Astrocyte of the cerebellum (primary cell): ENCODE results near the gene SCLT1.

Source experiments
- DNase-seq: peaks from one replicate; pipeline ENCODE4 v3.0.0-alpha.2; 2011; ENCODE audit warnings: low read depth
- H3K4me3 ChIP-seq: 2 replicates; pipeline ENCODE4 v1.5.1; 2011; ENCODE audit warnings: mild to moderate bottlenecking, low read depth, low read length, moderate library complexity
- in situ Hi-C: cut with HindIII; loops from 2 replicates; pipeline ENCODE4 v1.10.0; 2017; ENCODE audit warnings: low sequenced_read_pairs
- TF ChIP-seq, protein P1 (sequence below): IDR thresholded peaks from 2 replicates; pipeline ENCODE4 v1.5.1; 2012; ENCODE audit warnings: low read length, low read depth, moderate library complexity, mild to moderate bottlenecking; ENCODE audit errors: missing control alignments

Gene SCLT1

GRCh38 chr4:129117705-129118104 is 24.4 kb upstream of the SCLT1 start:
- in situ Hi-C loops: no loop called here
- no peak for DNase-seq
- TF ChIP-seq, protein P1, sequence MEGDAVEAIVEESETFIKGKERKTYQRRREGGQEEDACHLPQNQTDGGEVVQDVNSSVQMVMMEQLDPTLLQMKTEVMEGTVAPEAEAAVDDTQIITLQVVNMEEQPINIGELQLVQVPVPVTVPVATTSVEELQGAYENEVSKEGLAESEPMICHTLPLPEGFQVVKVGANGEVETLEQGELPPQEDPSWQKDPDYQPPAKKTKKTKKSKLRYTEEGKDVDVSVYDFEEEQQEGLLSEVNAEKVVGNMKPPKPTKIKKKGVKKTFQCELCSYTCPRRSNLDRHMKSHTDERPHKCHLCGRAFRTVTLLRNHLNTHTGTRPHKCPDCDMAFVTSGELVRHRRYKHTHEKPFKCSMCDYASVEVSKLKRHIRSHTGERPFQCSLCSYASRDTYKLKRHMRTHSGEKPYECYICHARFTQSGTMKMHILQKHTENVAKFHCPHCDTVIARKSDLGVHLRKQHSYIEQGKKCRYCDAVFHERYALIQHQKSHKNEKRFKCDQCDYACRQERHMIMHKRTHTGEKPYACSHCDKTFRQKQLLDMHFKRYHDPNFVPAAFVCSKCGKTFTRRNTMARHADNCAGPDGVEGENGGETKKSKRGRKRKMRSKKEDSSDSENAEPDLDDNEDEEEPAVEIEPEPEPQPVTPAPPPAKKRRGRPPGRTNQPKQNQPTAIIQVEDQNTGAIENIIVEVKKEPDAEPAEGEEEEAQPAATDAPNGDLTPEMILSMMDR: no peak
- H3K4me3 ChIP-seq: no peak overlapping the region

DNA sequence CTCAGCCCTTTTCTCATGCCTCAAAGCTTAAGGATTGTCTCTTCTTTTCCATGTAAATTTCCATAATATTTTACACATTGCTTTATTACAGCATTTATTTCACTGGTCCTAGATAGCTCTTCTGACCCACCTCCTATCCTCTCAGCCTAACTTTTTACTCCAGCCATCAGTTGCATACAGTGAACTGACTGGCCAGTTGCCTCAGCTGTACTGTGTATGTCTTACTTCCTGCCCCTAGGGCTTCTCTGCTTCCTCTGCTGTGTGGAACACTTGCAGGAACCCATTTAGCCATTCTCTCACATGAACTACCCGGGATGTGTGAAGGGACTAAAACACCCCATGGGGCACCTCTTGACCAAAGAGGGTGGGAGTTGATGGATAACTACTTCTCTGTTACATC is 20.6 kb upstream of the SCLT1 start:
- in situ Hi-C loops: no loop called here
- H3K4me3 ChIP-seq: no peak overlapping the region
- no peak for DNase-seq
- TF ChIP-seq, protein P1: no peak

GRCh38 chr4:129113434-129113833 is 20.1 kb upstream of the SCLT1 start:
- in situ Hi-C loops: no loop called here
- TF ChIP-seq, protein P1: no peak
- no peak overlapping the region for H3K4me3 ChIP-seq
- no peak for DNase-seq

DNA sequence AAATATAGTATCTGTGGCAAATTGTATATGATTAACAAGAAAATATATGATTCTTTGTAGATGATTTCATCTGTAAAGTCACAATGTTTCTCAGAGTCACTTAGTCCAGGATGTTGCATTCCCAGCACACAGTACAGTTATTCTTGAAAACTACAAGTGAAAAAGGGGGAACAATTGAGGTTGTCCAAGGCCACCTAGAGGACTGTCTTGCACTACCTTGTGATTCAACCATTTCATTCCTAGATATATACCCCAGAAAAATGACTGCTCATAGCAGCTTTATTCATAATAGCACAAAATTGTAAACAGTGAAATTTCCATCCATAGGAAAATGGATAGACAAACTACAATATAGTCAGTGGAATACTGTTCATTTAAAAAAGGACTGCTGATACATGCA is 18.6 kb upstream of the SCLT1 start:
- H3K4me3 ChIP-seq: no peak overlapping the region
- no peak for DNase-seq
- in situ Hi-C loops: no loop called here
- TF ChIP-seq, protein P1: no peak

DNA sequence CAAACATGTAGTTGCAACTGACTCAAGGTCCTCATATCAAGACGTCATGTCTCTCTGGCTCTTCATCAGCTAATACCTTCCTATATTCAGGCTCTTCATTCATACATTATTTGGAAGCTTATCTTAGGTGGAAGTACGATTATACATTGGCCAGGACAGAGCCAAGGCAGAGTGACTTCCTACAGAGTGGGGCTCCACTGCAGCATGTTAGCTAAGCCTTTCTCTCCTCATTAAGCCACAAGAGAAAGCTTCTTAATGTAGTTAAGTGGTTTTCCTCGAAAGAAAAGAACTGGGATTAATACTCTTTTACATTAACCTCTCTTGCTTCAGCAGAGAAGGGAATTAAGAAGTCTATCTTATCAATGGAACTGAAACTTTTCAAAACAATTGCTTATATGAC is 17.6 kb upstream of the SCLT1 start:
- TF ChIP-seq, protein P1: no peak
- H3K4me3 ChIP-seq: no peak overlapping the region
- in situ Hi-C loops: no loop called here
- DNase-seq: no peak

- DNase-seq: no peak
- in situ Hi-C loops: no loop called here
- no peak overlapping the region for H3K4me3 ChIP-seq
- TF ChIP-seq, protein P1: no peak
Measured at GRCh38 chr4:129109965-129110824, 16.9 kb upstream of the SCLT1 start.
